HepG2 (cell line): ENCODE measurements around the gene NBEA. TPM values are rescaled to one million over a fixed set of nuclear protein-coding genes. Genes with fewer than 3 reads are reported as not detected.
A peak's percentile ranks its signal among the peaks of the same experiment; 100 is the strongest.

Source experiments
- ATAC-seq: fragments of 200-7000 bp; cut with Tn5 transposase; 3 replicates; pipeline ENCODE4 v1.9.1; 2020; ENCODE audit warnings: mild to moderate bottlenecking, moderate library complexity
- BruUV-seq: library from RNA; stranded (reverse); fragments of 400-500 nt; replicated peaks from 2 replicates; lab custom pipeline; 2021; lab: Mats Ljungman, UMichigan
- CTCF ChIA-PET: fragments of 300-600 bp; formaldehyde crosslinking; extraction: SDS; loops from one replicate; lab custom pipeline; 2021; ENCODE audit warnings: low total read pairs, inconsistent platforms, low intra/inter-chr PET ratio; lab: Yijun Ruan, JAX
- POLR2A ChIA-PET: fragments of 350-600 bp; sonication (Branson Sonifier 250); formaldehyde crosslinking; loops from one replicate; lab custom pipeline; 2020; ENCODE audit warnings: antibody characterized with exemption, inconsistent platforms; lab: Yijun Ruan, JAX
- DNase-seq: peaks from one replicate; pipeline ENCODE4 v3.0.0-alpha.2; 2015; ENCODE audit warnings: low spot score
- FAIRE-seq: peaks from 3 replicates; lab custom pipeline; 2011; peaks lifted over from hg19 to GRCh38; lab: Jason Lieb, UNC
- H2AFZ ChIP-seq: one replicate; pipeline ENCODE4 v1.6.1; 2011; ENCODE audit warnings: low read length, inconsistent platforms
- H3K27ac ChIP-seq: fragments of 300-600 bp; 3 replicates; pipeline ENCODE4 v1.8.0; 2011; ENCODE audit warnings: mixed run types, mild to moderate bottlenecking, mixed read lengths, low read length, inconsistent platforms; ENCODE audit not compliant: insufficient read depth; ENCODE audit errors: extremely low read length
- H3K27me3 ChIP-seq, 2 experiments: fragments of 200-600 bp in 1 of 2; 2 replicates in 1 of 2; 3 replicates in 1 of 2; pipeline versions ENCODE4 v1.6.0 to v1.8.0; 2011; ENCODE audit warnings: low read length in 2 of 2, mild to moderate bottlenecking in 2 of 2, moderate library complexity in 2 of 2, inconsistent platforms in 1 of 2; ENCODE audit not compliant: insufficient read depth in 2 of 2, control insufficient read depth in 1 of 2
- H3K36me3 ChIP-seq, 2 experiments: fragments of 200-600 bp in 1 of 2; replicated peaks in 1 of 2; 2 replicates in 1 of 2; 3 replicates in 1 of 2; pipeline versions ENCODE4 v1.5.1 to v1.8.0; 2011; ENCODE audit warnings: low read length in 2 of 2, inconsistent platforms in 1 of 2; ENCODE audit not compliant: insufficient read depth in 2 of 2, control insufficient read depth in 1 of 2
- H3K4me1 ChIP-seq: 2 replicates; pipeline ENCODE4 v1.5.1; 2012; ENCODE audit warnings: low read length, inconsistent platforms; ENCODE audit not compliant: insufficient read depth
- H3K4me2 ChIP-seq: 2 replicates; pipeline ENCODE4 v1.6.0; 2011; ENCODE audit warnings: low read depth, low read length, inconsistent platforms
- H3K4me3 ChIP-seq, 3 experiments: fragments of 200-600 bp in 1 of 3; sonication (generic), shearing (Covaris generic) in 1 of 3; replicated peaks in 1 of 3; 2 replicates each; pipeline ENCODE4 v1.5.1; 2011 to 2016; ENCODE audit warnings: low read length in 3 of 3, inconsistent platforms in 2 of 3, low read depth in 2 of 3, mild to moderate bottlenecking in 2 of 3, control low read depth in 1 of 3, mixed read lengths in 1 of 3; ENCODE audit not compliant: insufficient read depth in 1 of 3
- H3K79me2 ChIP-seq: one replicate; pipeline ENCODE4 v1.6.1; 2011; ENCODE audit warnings: low read length, inconsistent platforms; ENCODE audit not compliant: insufficient read depth
- H3K9ac ChIP-seq: 2 replicates; pipeline ENCODE4 v1.6.0; 2011; ENCODE audit warnings: mild to moderate bottlenecking, low read depth, low read length, inconsistent platforms; ENCODE audit not compliant: insufficient read depth
- H3K9me3 ChIP-seq: 2 replicates; pipeline ENCODE4 v1.5.1; 2012; ENCODE audit warnings: mild to moderate bottlenecking, low read length
- H4K20me1 ChIP-seq: 2 replicates; pipeline ENCODE4 v1.6.0; 2011; ENCODE audit warnings: inconsistent platforms, mild to moderate bottlenecking, low read length, moderate library complexity; ENCODE audit not compliant: insufficient read depth
- CBFB ChIP-seq: sonication (generic); formaldehyde crosslinking; IDR thresholded peaks from 2 replicates; pipeline ENCODE4 v1.4.0; 2020; ENCODE audit warnings: missing genetic modification reagents
- CENPBD1 ChIP-seq: sonication (generic); formaldehyde crosslinking; IDR thresholded peaks from 2 replicates; pipeline ENCODE4 v1.8.0; 2022; ENCODE audit warnings: missing genetic modification reagents, low read depth, mild to moderate bottlenecking, borderline replicate concordance
- NFYB ChIP-seq: sonication (generic); formaldehyde crosslinking; IDR thresholded peaks from 2 replicates; pipeline ENCODE4 v1.4.0; 2020; ENCODE audit warnings: missing genetic modification reagents
- PRMT3 ChIP-seq: sonication (generic); formaldehyde crosslinking; IDR thresholded peaks from 2 replicates; pipeline ENCODE4 v1.8.1; 2022; ENCODE audit warnings: low read depth, mild to moderate bottlenecking, moderate library complexity, missing genetic modification reagents, borderline replicate concordance
- THAP9 ChIP-seq: sonication (generic); formaldehyde crosslinking; IDR thresholded peaks from 2 replicates; pipeline ENCODE4; 2020; ENCODE audit warnings: missing genetic modification reagents, mild to moderate bottlenecking, borderline replicate concordance
- ZNF530 ChIP-seq: sonication (generic); formaldehyde crosslinking; IDR thresholded peaks from 2 replicates; pipeline ENCODE4 v1.5.0; 2020; ENCODE audit warnings: low read depth, mild to moderate bottlenecking, missing genetic modification reagents
- ZNF710 ChIP-seq: sonication (generic); formaldehyde crosslinking; IDR thresholded peaks from 2 replicates; pipeline ENCODE4 v1.5.0; 2020; ENCODE audit warnings: mild to moderate bottlenecking, missing genetic modification reagents, borderline replicate concordance
- WGBS: methylation state at CpG from one replicate; pipeline ENCODE4 v1.1.6; 2017; ENCODE audit warnings: low lambda C conversion rate; 5-methylcytosine and 5-hydroxymethylcytosine counted together
- in situ Hi-C: cut with HindIII; loops from 2 replicates; pipeline ENCODE4 v1.10.0; 2017; ENCODE audit warnings: low pct_unique_long_range_greater_than_20kb; ENCODE audit not compliant: extremely low pct_ligation_motif_present
- intact Hi-C: fragments of 100-400 bp; cut with micrococcal nuclease; formaldehyde crosslinking; loops from one replicate; pipeline ENCODE4 v1.10.0; 2022; ENCODE audit not compliant: unreplicated experiment
- polyA plus RNA-seq, 8 experiments: library from polyadenylated mRNA; depleted of rRNA in 3 of 8; stranded (reverse) in 7 of 8; unstranded in 1 of 8; fragments of >200 nt; fragmentation: Illumina TruSeq in 4 of 8; extraction: Trizol in 4 of 8; gene quantifications; 2 replicates each; pipeline versions ENCODE4 v1.2.1 to v1.2.3, GENCODE V29; 2011 to 2016; ENCODE audit warnings: low read depth in 4 of 8, missing spikeins in 1 of 8, mixed read lengths in 1 of 8; ENCODE audit not compliant: insufficient read depth in 1 of 8
- total RNA-seq, 5 experiments: library from RNA; depleted of rRNA; stranded (reverse); fragments of >200 nt; fragmentation: Illumina TruSeq; extraction: Trizol; gene quantifications; 2 replicates each; pipeline ENCODE4 v1.2.3, GENCODE V29; 2016; ENCODE audit warnings: low read depth in 1 of 5

Gene NBEA
- total and polyA plus RNA-seq, 2 of the 13 experiments (the other 11 are each of a cell fraction or from before 2014, with no cell fraction given) = 2.7 to 2.8 TPM

- Histone ChIP-seq H3K4me2 (no peak overlapping the region), H3K9me3 (no peaks in the 10 kb centered on the region), H3K79me2 (no peaks in the 10 kb centered on the region), H3K9ac (no peak overlapping the region), H3K27me3 (no peaks in the 10 kb centered on the region), H4K20me1 (no peaks in the 10 kb centered on the region), H2AFZ (no peak overlapping the region), H3K36me3 (no peaks in the 10 kb centered on the region), H3K4me1 (no peaks in the 10 kb centered on the region), H3K4me3 (no peak overlapping the region), H3K27ac (no peak overlapping the region)
- BruUV-seq = no TSS peak
- in situ Hi-C loops (no loop called here), intact Hi-C loops (no loop called here)
- TF ChIP-seq ZNF710 (CRISPR knock-in tag) = no peak
- TF ChIP-seq NFYB (CRISPR knock-in tag) = no peak
- no peak for TF ChIP-seq ZNF530 (CRISPR knock-in tag)
- no peak for DNase-seq
- FAIRE-seq = no peak
- POLR2A ChIA-PET = no interaction called here
- CTCF ChIA-PET = no interaction called here
- no peak for ATAC-seq
- 21% methylated on average over 9 of the region's 9 CpGs for WGBS
These were observed 661.7 kb downstream of the NBEA start for GRCh38 chr13:35603593-35604285.

- H3K4me2 ChIP-seq = no peak overlapping the region
- TF ChIP-seq THAP9 (CRISPR knock-in tag) (no peak), PRMT3 (CRISPR knock-in tag) (no peak), CENPBD1 (CRISPR knock-in tag) (no peak), CBFB (CRISPR knock-in tag) (no peak)
- no peak for FAIRE-seq
- in situ Hi-C loops (no loop called here), intact Hi-C loops (no loop called here)
- no TSS peak for BruUV-seq
- ChIA-PET CTCF (no interaction called here), POLR2A (no interaction called here)
- H3K9me3 ChIP-seq = no peaks in the 10 kb centered on the region
- H3K27ac ChIP-seq = no peak overlapping the region
- H4K20me1 ChIP-seq = no peaks in the 10 kb centered on the region; the same call in 1 of the 2 replicates
- WGBS = 14% methylated on average over 2 of the region's 2 CpGs
- H3K4me1 ChIP-seq = no peaks in the 10 kb centered on the region
- peak; percentile 26; the same call in 2 of the 3 replicates for ATAC-seq
- no peak overlapping the region for H3K9ac ChIP-seq
- H3K4me3 ChIP-seq = no peak overlapping the region
- no peaks in the 10 kb centered on the region for H3K27me3 ChIP-seq
- no peak overlapping the region for H2AFZ ChIP-seq
- no peak for DNase-seq
- no peaks in the 10 kb centered on the region for H3K36me3 ChIP-seq
- no peaks in the 10 kb centered on the region for H3K79me2 ChIP-seq
These were observed 672.6 kb downstream of the NBEA start for GRCh38 chr13:35614666-35615065.
